GM21737 (cell line): Measurements from ENCODE around the gene KIR3DL3.
"Not testable (repeated sequence)": the region's sequence is repeated elsewhere in the genome, so short reads cannot be mapped to it uniquely, and the experiment has no call there.

Experiments used
- ATAC-seq: cut with Tn5 transposase; IDR thresholded peaks from one replicate; pipeline ENCODE4 v1.9.1; 2021; ENCODE audit warnings: mild to moderate bottlenecking, moderate library complexity; ENCODE audit not compliant: unreplicated experiment

The KIR3DL3 gene

GRCh38 chr19:54724142-54724541 is at the start of gene KIR3DL3:
Gene KIR3DL3, plus strand, starts transcription at chr19:54724442. Its CDS starts 55 bp downstream, at chr19:54724497.
- ATAC-seq: no peak

GRCh38 chr19:54676210-54676834 is 47.9 kb upstream of the KIR3DL3 start:
- ATAC-seq: not testable (repeated sequence)

GRCh38 chr19:54677217-54677616 is 47.0 kb upstream of the KIR3DL3 start:
- ATAC-seq: no peak

GRCh38 chr19:54681596-54681995 is 42.6 kb upstream of the KIR3DL3 start:
- not testable (repeated sequence) for ATAC-seq

GRCh38 chr19:54682306-54682856 is 41.9 kb upstream of the KIR3DL3 start:
- no peak for ATAC-seq

- ATAC-seq: no peak
These were observed 39.7 kb upstream of the KIR3DL3 start for GRCh38 chr19:54684527-54684926.

- ATAC-seq: no peak
These were observed 32.5 kb upstream of the KIR3DL3 start for GRCh38 chr19:54691582-54692297.

- no peak for ATAC-seq
These were observed 32.0 kb upstream of the KIR3DL3 start for GRCh38 chr19:54692298-54692615.

GRCh38 chr19:54694648-54695047 is 29.6 kb upstream of the KIR3DL3 start:
- ATAC-seq: no peak

- ATAC-seq: no peak
These were observed 28.1 kb upstream of the KIR3DL3 start for GRCh38 chr19:54696117-54696548.

- ATAC-seq: no peak
These were observed 27.5 kb upstream of the KIR3DL3 start for GRCh38 chr19:54696766-54697165.

- not testable (repeated sequence) for ATAC-seq
These were observed 26.5 kb upstream of the KIR3DL3 start for GRCh38 chr19:54697716-54698115.

- ATAC-seq: no peak
These were observed 19.3 kb upstream of the KIR3DL3 start for GRCh38 chr19:54704928-54705327.

- no peak for ATAC-seq
These were observed 16.3 kb upstream of the KIR3DL3 start for GRCh38 chr19:54707962-54708361.

GRCh38 chr19:54708781-54709180 is 15.5 kb upstream of the KIR3DL3 start:
- no peak for ATAC-seq

GRCh38 chr19:54709212-54709948 is 14.9 kb upstream of the KIR3DL3 start:
- no peak for ATAC-seq

GRCh38 chr19:54709956-54710355 is 14.3 kb upstream of the KIR3DL3 start:
- not testable (repeated sequence) for ATAC-seq

GRCh38 chr19:54724644-54725043 is 402 bp downstream of the KIR3DL3 start:
- no peak for ATAC-seq

- ATAC-seq: no peak
These were observed 1.1 kb downstream of the KIR3DL3 start for GRCh38 chr19:54725321-54725720.

- ATAC-seq: no peak
These were observed 3.3 kb downstream of the KIR3DL3 start for GRCh38 chr19:54727562-54727961.

GRCh38 chr19:54728167-54728566 is 3.9 kb downstream of the KIR3DL3 start:
- no peak for ATAC-seq
